Small intestine (tissue), 7 donors: ENCODE measurements around the gene FXYD7. TPM values are rescaled to one million over a fixed set of nuclear protein-coding genes. Genes with fewer than 3 reads are reported as not detected.

ENCODE experiments used
- DNase-seq, 2 donors: peaks; one replicate each; pipeline versions ENCODE4 v3.0.0 to v3.0.0-alpha.2; 2013
- FAIRE-seq: peaks from 2 replicates; lab custom pipeline; 2012; peaks lifted over from hg19 to GRCh38; lab: Jason Lieb, UNC
- H3K27ac ChIP-seq, 3 donors: one replicate each; pipeline ENCODE4 v1.5.1; 2013; ENCODE audit warnings: low read length in 2 of 3, mild to moderate bottlenecking in 2 of 3, control low read depth in 1 of 3, inconsistent platforms in 1 of 3, low read depth in 1 of 3, moderate library complexity in 1 of 3
- H3K27me3 ChIP-seq, 3 donors: one replicate each; pipeline ENCODE4 v1.6.1; 2013; ENCODE audit warnings: low read length in 3 of 3, inconsistent platforms in 1 of 3; ENCODE audit not compliant: control insufficient read depth in 3 of 3, insufficient read depth in 3 of 3
- H3K36me3 ChIP-seq, 3 donors: one replicate each; pipeline ENCODE4 v1.6.1; 2013; ENCODE audit warnings: low read length in 3 of 3, inconsistent platforms in 1 of 3, low read depth in 1 of 3, mild to moderate bottlenecking in 1 of 3, moderate library complexity in 1 of 3; ENCODE audit not compliant: control insufficient read depth in 3 of 3, insufficient read depth in 2 of 3
- H3K4me1 ChIP-seq, 3 donors: one replicate each; pipeline ENCODE4 v1.6.1; 2013; ENCODE audit warnings: low read length in 2 of 3, inconsistent platforms in 1 of 3, low read depth in 1 of 3, mild to moderate bottlenecking in 1 of 3, moderate library complexity in 1 of 3; ENCODE audit not compliant: control insufficient read depth in 3 of 3, insufficient read depth in 2 of 3
- H3K4me3 ChIP-seq, 3 donors: one replicate each; pipeline ENCODE4 v1.5.1; 2013; ENCODE audit warnings: low read length in 3 of 3, control low read depth in 1 of 3, inconsistent platforms in 1 of 3, low read depth in 1 of 3, mild to moderate bottlenecking in 1 of 3, moderate library complexity in 1 of 3
- H3K9me3 ChIP-seq, 2 donors: one replicate each; pipeline ENCODE4 v1.6.1; 2013; ENCODE audit warnings: low read depth in 1 of 2, low read length in 1 of 2; ENCODE audit not compliant: control insufficient read depth in 2 of 2, insufficient read depth in 1 of 2
- WGBS, 3 donors: extraction: QIAGEN DNeasy Blood & Tissue Kit; methylation state at CpG; one replicate each; pipeline ENCODE4 v1.1.7; 2013; 5-methylcytosine and 5-hydroxymethylcytosine counted together
- polyA plus RNA-seq, 4 donors: library from polyadenylated mRNA; stranded (reverse) in 3 of 4; unstranded in 1 of 4; fragments of 200-250 nt in 3 of 4; fragments of 120-200 nt in 1 of 4; gene quantifications; one replicate each; pipeline versions ENCODE4 v1.2.1 to v1.2.3, GENCODE V29; 2013
- donor health status: healthy with polysubstance abuse.
- donor health status: control.
- donor health status: control.
- donor health status: Bipolar disorder and iron deficiency.
- donor health status: healthy.

FXYD7 gene
- polyA plus RNA-seq, 4 donors, result 0.24 to 0.38 TPM; not detected in 2

DNA sequence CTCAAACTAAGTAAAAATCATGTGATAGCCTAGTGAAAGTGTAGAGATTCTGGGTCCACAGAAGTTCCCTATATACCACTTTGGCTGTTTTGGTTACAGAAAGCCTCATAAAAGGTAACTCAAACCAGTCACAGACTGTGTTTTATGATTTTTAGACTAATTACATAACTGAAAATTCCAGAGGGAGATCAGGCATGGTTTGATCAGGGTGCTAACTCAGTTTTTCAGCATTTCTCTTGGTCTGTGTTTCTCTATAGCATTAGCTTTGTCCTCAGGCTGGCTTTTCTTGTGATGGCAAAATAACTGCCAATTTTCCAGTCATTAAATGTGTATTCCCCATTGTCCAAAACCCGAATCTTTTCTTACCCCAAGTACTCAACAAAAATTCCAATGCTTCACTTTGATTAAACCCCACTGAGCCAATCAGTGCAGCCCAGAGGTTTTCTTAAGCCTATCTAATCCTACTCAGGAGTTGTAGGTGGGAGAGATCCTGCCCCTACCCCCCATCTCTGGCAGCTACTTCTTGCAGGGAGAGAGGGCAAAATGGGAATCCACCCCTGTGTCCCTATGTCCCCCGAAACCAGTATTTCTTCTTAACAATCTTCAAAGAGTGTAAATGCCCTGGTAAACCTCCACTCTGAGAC is 36.0 kb upstream of the FXYD7 start:
- DNase-seq, result no peak

GRCh38 chr19:35107545-35107944 is 35.5 kb upstream of the FXYD7 start:
- H3K4me3 ChIP-seq, result no peak overlapping the region
- DNase-seq (peak; percentile 37 to 60), FAIRE-seq (no peak)
- H3K36me3 ChIP-seq, result no peaks in the 10 kb centered on the region
- no peaks in the 10 kb centered on the region for H3K27me3 ChIP-seq
- 7 to 20% (median 16%) methylated on average over 5 of the region's 5 CpGs for WGBS, 3 donors
- H3K9me3 ChIP-seq, result peaks cover 0 to 6% of the 10 kb centered on the region in 2 donors
- H3K4me1 ChIP-seq, result peaks cover 0 to 2% (median 0%) of the 10 kb centered on the region in 3 donors
- H3K27ac ChIP-seq, result peak overlapping the region in 1 of 3 donors; percentile 29

More for the DNA sequence above, 36.0 kb upstream of the FXYD7 start:
- no peaks in the 10 kb centered on the region for H3K27me3 ChIP-seq
- peaks cover 0 to 2% (median 0%) of the 10 kb centered on the region in 3 donors for H3K4me1 ChIP-seq
- no peak overlapping the region for H3K4me3 ChIP-seq
- 44 to 46% (median 45%) methylated on average over 2 of the region's 2 CpGs for WGBS, 3 donors
- H3K27ac ChIP-seq, result peak overlapping the region in 1 of 3 donors; percentile 29
- no peak for FAIRE-seq
- no peaks in the 10 kb centered on the region for H3K36me3 ChIP-seq
- peaks cover 0 to 6% of the 10 kb centered on the region in 2 donors for H3K9me3 ChIP-seq

DNA sequence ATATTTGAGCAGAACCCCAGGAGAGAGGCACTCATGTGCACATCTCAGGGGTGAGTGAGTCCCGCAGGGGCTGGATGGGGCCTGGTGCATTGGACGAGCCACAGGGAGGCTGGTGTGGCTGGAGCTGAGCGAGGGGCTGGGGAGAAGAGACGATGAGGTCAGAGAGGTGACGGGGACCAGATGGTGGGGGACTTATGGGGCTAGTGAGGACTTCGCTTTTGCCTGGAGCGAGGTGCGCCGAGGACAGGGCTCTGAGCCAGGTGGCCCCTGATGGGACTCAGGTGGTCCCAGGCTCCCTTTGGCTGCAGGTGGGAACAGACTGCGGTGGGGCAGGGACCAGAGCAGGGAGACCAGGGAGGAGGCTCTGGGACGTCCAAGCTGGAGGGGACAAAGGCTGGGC is 34.3 kb upstream of the FXYD7 start:
- DNase-seq (no peak), FAIRE-seq (no peak)
- Histone ChIP-seq H3K27ac (no peak overlapping the region), H3K36me3 (no peaks in the 10 kb centered on the region), H3K27me3 (no peaks in the 10 kb centered on the region), H3K4me3 (no peak overlapping the region), H3K4me1 (peaks cover 0 to 2% (median 0%) of the 10 kb centered on the region in 3 donors), H3K9me3 (peaks cover 0 to 6% of the 10 kb centered on the region in 2 donors)
- WGBS, 3 donors, result 80 to 86% (median 80%) methylated on average over 11 of the region's 11 CpGs

DNA sequence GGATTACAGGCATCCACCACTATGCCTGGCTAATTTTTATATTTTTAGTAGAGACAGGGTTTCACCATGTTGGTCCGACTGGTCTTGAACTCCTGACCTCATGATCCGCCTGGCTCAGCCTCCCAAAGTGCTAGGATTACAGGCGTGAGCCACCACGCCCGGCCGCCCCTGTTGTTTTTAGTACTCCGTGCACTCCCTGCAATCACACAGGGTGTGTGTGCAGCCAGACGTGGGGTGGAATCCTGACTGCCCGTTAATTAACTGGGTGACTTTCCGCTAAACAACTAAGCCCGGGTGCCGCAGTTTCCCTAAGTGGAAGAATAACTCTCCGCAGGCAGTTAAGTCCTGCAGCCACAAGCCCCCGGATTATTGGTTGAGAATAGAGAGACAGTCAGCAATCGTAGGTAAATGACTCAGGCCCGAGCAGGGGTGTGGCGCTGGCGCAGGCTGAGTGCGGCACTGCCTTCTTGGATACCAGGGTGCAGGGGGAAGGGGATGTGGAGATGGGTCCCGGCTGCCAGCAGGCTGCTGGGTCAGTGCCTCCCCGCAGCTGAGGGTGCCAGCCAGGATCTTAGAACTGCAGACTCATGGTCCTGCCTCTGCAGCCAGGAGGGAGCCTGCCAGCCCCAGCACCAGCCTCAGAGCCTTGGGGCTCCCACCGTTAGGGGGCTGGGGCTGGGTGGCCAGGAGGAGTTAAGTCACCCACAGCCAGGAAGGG is 33.5 kb upstream of the FXYD7 start:
- Histone ChIP-seq H3K9me3 (peaks cover 0 to 6% of the 10 kb centered on the region in 2 donors), H3K4me1 (peaks cover 0 to 2% (median 0%) of the 10 kb centered on the region in 3 donors), H3K36me3 (no peaks in the 10 kb centered on the region), H3K27me3 (no peaks in the 10 kb centered on the region), H3K27ac (no peak overlapping the region), H3K4me3 (no peak overlapping the region)
- FAIRE-seq (no peak), DNase-seq (no peak)
- WGBS, 3 donors, result 39 to 72% (median 41%) methylated on average over 22 of the region's 22 CpGs

DNA sequence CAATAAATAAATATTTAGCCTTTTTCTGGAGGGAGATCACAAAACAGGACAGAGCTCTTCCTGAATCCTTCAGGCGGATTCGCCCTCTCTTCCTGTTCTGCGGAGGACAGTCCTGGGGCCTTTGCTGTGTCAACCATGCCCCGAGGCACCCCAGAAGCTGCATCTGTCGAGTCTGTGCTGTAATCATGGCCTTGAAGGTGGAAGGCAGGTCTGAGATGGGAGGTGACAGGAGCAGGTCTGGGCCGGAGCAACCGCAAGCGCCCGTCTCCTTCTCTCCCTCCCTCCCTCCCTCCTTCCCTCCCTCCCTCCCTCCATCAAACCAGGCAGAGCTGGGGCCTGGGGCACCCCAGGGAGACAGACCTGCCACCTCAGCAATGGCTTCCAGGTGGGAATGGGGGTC is 32.1 kb upstream of the FXYD7 start:
- no peak overlapping the region for H3K27ac ChIP-seq
- H3K4me3 ChIP-seq, result no peak overlapping the region
- WGBS, 3 donors, result 49 to 66% (median 59%) methylated on average over 9 of the region's 9 CpGs
- H3K4me1 ChIP-seq, result peaks cover 0 to 12% (median 2%) of the 10 kb centered on the region in 3 donors
- no peak for FAIRE-seq
- no peaks in the 10 kb centered on the region for H3K36me3 ChIP-seq
- no peaks in the 10 kb centered on the region for H3K27me3 ChIP-seq
- peaks cover 0 to 2% of the 10 kb centered on the region in 2 donors for H3K9me3 ChIP-seq
- DNase-seq, result no peak

DNA sequence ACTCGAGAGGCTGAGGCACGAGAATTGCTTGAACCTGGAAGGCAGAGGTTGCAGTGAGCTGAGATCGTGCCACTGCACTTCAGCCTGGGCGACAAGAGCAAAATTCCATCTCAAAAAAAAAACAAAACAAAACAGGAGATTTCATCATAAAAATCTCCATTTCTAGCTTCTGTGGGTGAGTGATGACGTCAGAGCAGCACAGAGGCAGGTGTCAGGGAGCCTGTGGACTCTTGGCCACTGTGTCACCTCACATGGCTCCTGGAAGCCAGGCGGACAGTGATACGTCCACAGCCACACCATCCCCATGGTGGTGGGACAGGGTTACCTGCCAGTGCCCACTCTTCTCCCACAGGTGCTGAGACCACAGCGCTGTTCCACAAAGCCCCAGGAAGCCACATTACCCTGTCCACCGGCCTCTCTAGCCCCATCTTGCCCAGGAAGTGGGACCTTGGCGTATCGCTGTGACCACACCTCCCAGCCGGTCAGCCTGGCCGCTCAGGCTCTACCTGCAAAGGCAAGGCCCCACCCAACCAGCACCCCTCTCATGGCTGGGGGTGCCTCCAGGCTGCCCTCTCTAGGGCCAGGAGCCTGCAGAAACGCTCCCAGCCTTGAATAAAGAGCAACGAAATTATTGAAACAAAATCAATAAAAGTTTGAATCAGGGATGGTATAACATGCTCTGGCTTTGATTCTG is 29.9 kb upstream of the FXYD7 start:
- DNase-seq (no peak), FAIRE-seq (no peak)
- Histone ChIP-seq H3K4me3 (no peak overlapping the region), H3K9me3 (no peaks in the 10 kb centered on the region), H3K27ac (no peak overlapping the region), H3K4me1 (peaks cover 0 to 21% (median 0%) of the 10 kb centered on the region in 3 donors), H3K36me3 (peaks cover 0 to 4% (median 0%) of the 10 kb centered on the region in 3 donors), H3K27me3 (no peaks in the 10 kb centered on the region)
- WGBS, 3 donors, result 72 to 86% (median 83%) methylated on average over 15 of the region's 15 CpGs

- peak overlapping the region; percentile 24 to 90 (median 28) for H3K27ac ChIP-seq
- peak overlapping the region in 2 of 3 donors; percentile 16 to 62 for H3K4me3 ChIP-seq
- DNase-seq (peak; percentile 45 to 92), FAIRE-seq (no peak)
- H3K4me1 ChIP-seq, result peaks cover 0 to 22% (median 0%) of the 10 kb centered on the region in 3 donors
- H3K36me3 ChIP-seq, result peaks cover 0 to 16% (median 0%) of the 10 kb centered on the region in 3 donors
- H3K27me3 ChIP-seq, result no peaks in the 10 kb centered on the region
- WGBS, 3 donors, result 8 to 10% (median 8%) methylated on average over 23 of the region's 23 CpGs
- no peaks in the 10 kb centered on the region for H3K9me3 ChIP-seq
Measured at GRCh38 chr19:35114353-35115176, 28.5 kb upstream of the FXYD7 start.
